ENCODE measurements around the gene SPO11. TPM values are rescaled to one million over a fixed set of nuclear protein-coding genes. Genes with fewer than 3 reads are reported as not detected.

Gene SPO11
- total RNA-seq, 1 experiment from 2014 or later = not detected

DNA sequence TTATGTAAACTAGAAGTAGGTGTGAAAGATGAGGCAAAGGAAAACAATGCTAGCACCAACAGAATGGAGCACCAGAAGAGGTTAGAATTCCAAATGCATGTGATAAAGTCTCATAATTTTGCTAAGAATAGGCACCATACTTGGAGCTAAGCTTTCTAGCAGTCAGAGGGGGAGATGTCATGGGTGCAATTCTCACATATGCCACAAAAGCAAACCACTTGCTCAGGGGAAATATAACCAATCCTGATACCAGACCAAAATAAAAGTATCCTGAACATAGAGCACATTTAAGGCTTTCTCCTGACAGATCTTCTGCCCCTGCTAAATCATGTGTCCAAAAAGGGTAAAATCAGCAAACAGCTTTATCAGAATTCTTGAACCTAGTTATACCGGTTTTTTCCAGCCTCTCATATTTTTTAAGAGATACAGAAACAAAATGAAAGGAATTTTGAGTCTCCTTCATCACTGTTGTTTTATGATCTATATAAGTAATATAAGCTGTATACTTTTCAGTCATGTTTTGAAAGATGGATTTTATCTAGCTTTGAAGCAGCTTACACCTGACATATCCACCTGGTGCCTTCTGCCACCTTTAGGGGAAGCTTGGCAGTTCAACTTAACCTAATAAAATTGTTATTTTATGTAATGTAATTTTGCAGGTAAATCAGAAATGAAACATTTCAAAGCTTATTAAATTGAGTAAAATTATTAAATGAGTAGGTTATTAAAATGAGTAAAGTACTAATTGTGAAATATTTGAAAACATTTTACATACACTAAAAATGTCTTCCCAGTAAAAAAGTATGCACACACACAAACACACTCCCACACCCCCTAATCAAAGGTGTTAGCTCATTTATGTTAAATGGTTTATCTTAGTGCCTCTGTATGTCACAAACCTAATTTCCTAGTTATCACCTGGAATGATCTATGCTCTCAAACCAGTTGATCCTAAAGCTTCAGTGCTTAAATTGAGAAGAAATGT is 2.8 kb downstream of the SPO11 start:
- TF ChIP-seq, protein P1, sequence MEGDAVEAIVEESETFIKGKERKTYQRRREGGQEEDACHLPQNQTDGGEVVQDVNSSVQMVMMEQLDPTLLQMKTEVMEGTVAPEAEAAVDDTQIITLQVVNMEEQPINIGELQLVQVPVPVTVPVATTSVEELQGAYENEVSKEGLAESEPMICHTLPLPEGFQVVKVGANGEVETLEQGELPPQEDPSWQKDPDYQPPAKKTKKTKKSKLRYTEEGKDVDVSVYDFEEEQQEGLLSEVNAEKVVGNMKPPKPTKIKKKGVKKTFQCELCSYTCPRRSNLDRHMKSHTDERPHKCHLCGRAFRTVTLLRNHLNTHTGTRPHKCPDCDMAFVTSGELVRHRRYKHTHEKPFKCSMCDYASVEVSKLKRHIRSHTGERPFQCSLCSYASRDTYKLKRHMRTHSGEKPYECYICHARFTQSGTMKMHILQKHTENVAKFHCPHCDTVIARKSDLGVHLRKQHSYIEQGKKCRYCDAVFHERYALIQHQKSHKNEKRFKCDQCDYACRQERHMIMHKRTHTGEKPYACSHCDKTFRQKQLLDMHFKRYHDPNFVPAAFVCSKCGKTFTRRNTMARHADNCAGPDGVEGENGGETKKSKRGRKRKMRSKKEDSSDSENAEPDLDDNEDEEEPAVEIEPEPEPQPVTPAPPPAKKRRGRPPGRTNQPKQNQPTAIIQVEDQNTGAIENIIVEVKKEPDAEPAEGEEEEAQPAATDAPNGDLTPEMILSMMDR (IDR thresholded peaks at IDR 0.05; ENCODE audit: insufficient read depth in 1 of 2, low read depth in 1 of 2, low read length in 1 of 2, severe bottlenecking in 1 of 2, unreplicated experiment in 1 of 2) = peak; percentile 90 to 93
- CTCF ChIA-PET = interaction anchor here (0.6 to 3.8 kb wide), 54 partner anchors 8 to 261 kb away, joined by 3 to 74 read pairs (median 5); partner anchors contain the start of gene RBM38
- Mint-ChIP-seq H3K4me1 (ENCODE audit: low read depth, unreplicated experiment) (peaks cover 15% of the 10 kb centered on the region), H3K27ac (ENCODE audit: unreplicated experiment) (no peak overlapping the region), H3K4me3 (ENCODE audit: unreplicated experiment) (no peak overlapping the region), H3K9me3 (ENCODE audit: unreplicated experiment) (no peaks in the 10 kb centered on the region), H3K27me3 (ENCODE audit: insufficient read depth, unreplicated experiment) (no peaks in the 10 kb centered on the region), H3K36me3 (ENCODE audit: insufficient read depth, unreplicated experiment) (no peaks in the 10 kb centered on the region)
- POLR2A ChIA-PET = interaction anchor here (0.6 to 1.4 kb wide), 3 partner anchors 50 to 68 kb away, joined by 3 to 5 read pairs (median 3); no protein-coding TSS in a partner anchor
- H3K4me1 ChIP-seq = peaks cover 27% of the 10 kb centered on the region
- H3K27me3 ChIP-seq (replicated peaks; ENCODE audit: control insufficient read depth, insufficient read depth, low read length) = no peaks in the 10 kb centered on the region
- BruUV-seq (replicated peaks) = no TSS peak
- peak in 1 of 2 experiments; percentile 71 for DNase-seq
- no peak overlapping the region for H3K4me3 ChIP-seq (ENCODE audit: low read depth, low read length)
- intact Hi-C loops (cut with micrococcal nuclease; ENCODE audit: unreplicated experiment) = loop anchor here (1.0 to 2.0 kb wide), 5 partner anchors 38 to 152 kb away; no protein-coding TSS in a partner anchor
- H3K36me3 ChIP-seq (ENCODE audit: control insufficient read depth, insufficient read depth, low read length) = no peaks in the 10 kb centered on the region
- H3K9me3 ChIP-seq = no peaks in the 10 kb centered on the region

DNA sequence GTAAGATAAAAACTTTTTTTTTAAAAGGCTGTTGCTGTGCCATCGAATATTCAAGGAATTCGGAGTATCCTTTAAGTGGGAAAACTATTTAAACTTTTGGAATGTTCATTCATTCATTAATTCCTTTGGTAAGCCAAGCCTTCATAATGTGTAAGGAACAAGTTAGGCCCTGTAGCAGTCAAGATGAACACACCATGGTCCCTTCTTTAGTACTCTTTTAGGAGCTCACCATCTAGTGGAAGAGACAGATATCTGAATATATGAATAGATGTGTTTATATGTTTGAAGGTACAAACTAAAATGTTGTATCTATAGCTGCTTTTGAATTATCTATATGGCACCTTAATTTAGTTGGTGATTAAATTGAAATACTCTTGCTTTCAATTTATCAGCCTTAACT is 5.8 kb downstream of the SPO11 start:
- Mint-ChIP-seq H3K4me3 (ENCODE audit: unreplicated experiment) (no peak overlapping the region), H3K27me3 (ENCODE audit: insufficient read depth, unreplicated experiment) (no peaks in the 10 kb centered on the region), H3K9me3 (ENCODE audit: unreplicated experiment) (no peaks in the 10 kb centered on the region), H3K27ac (ENCODE audit: unreplicated experiment) (no peak overlapping the region), H3K4me1 (ENCODE audit: low read depth, unreplicated experiment) (peaks cover 6% of the 10 kb centered on the region), H3K36me3 (ENCODE audit: insufficient read depth, unreplicated experiment) (no peaks in the 10 kb centered on the region)
- ChIA-PET POLR2A (no interaction called here), CTCF (interaction anchor here (0.7 to 2.3 kb wide), 24 partner anchors 9 to 248 kb away, joined by 3 to 15 read pairs (median 4); no protein-coding TSS in a partner anchor)
- Histone ChIP-seq H3K36me3 (ENCODE audit: control insufficient read depth, insufficient read depth, low read length) (no peaks in the 10 kb centered on the region), H3K4me1 (peaks cover 12% of the 10 kb centered on the region), H3K4me3 (ENCODE audit: low read depth, low read length) (no peak overlapping the region), H3K27me3 (replicated peaks; ENCODE audit: control insufficient read depth, insufficient read depth, low read length) (no peaks in the 10 kb centered on the region), H3K9me3 (no peaks in the 10 kb centered on the region)
- intact Hi-C loops (cut with micrococcal nuclease; ENCODE audit: unreplicated experiment) = loop anchor here (1.0 kb wide), 1 partner anchor 243 kb away; no protein-coding TSS in a partner anchor
- TF ChIP-seq, protein P1 (IDR thresholded peaks at IDR 0.05; ENCODE audit: insufficient read depth in 1 of 2, low read depth in 1 of 2, low read length in 1 of 2, severe bottlenecking in 1 of 2, unreplicated experiment in 1 of 2) = peak; percentile 48 to 53
- no peak for DNase-seq
- no TSS peak for BruUV-seq (replicated peaks)

- Mint-ChIP-seq H3K9me3 (ENCODE audit: unreplicated experiment) (no peaks in the 10 kb centered on the region), H3K27me3 (ENCODE audit: insufficient read depth, unreplicated experiment) (no peaks in the 10 kb centered on the region), H3K27ac (ENCODE audit: unreplicated experiment) (no peak overlapping the region), H3K4me1 (ENCODE audit: low read depth, unreplicated experiment) (no peaks in the 10 kb centered on the region), H3K36me3 (ENCODE audit: insufficient read depth, unreplicated experiment) (no peaks in the 10 kb centered on the region), H3K4me3 (ENCODE audit: unreplicated experiment) (no peak overlapping the region)
- H3K4me3 ChIP-seq (ENCODE audit: low read depth, low read length) = no peak overlapping the region
- no TSS peak for BruUV-seq (replicated peaks)
- no peaks in the 10 kb centered on the region for H3K27me3 ChIP-seq (replicated peaks; ENCODE audit: control insufficient read depth, insufficient read depth, low read length)
- intact Hi-C loops (cut with micrococcal nuclease; ENCODE audit: unreplicated experiment) = no loop called here
- no peaks in the 10 kb centered on the region for H3K4me1 ChIP-seq
- no peaks in the 10 kb centered on the region for H3K9me3 ChIP-seq
- ChIA-PET POLR2A (no interaction called here), CTCF (no interaction called here)
- DNase-seq = no peak
- no peaks in the 10 kb centered on the region for H3K36me3 ChIP-seq (ENCODE audit: control insufficient read depth, insufficient read depth, low read length)
- TF ChIP-seq, protein P1 (IDR thresholded peaks at IDR 0.05; ENCODE audit: insufficient read depth in 1 of 2, low read depth in 1 of 2, low read length in 1 of 2, severe bottlenecking in 1 of 2, unreplicated experiment in 1 of 2) = no peak
Observed at GRCh38 chr20:57341663-57342062, 12.1 kb downstream of the SPO11 start.

Measured in Caco-2 (cell line).